Inflammatory macrophage treated with lipopolysaccharide for 1 hour (primary cell): ENCODE results near the gene PFKFB3.
"Not testable (repeated sequence)": the region's sequence is repeated elsewhere in the genome, so short reads cannot be mapped to it uniquely, and the experiment has no call there.

Experiments used
- DNase-seq, 2 donors: peaks; one replicate each; pipeline ENCODE4 v3.0.0-alpha.2; 2020 to 2022

Gene PFKFB3

GRCh38 chr10:6221971-6222751 lies 19.4 kb downstream of the PFKFB3 start:
- DNase-seq: no peak

GRCh38 chr10:6222755-6223154 lies 20.0 kb downstream of the PFKFB3 start:
- DNase-seq: no peak

- no peak for DNase-seq
Observed at GRCh38 chr10:6223981-6224380, 21.2 kb downstream of the PFKFB3 start.

DNA sequence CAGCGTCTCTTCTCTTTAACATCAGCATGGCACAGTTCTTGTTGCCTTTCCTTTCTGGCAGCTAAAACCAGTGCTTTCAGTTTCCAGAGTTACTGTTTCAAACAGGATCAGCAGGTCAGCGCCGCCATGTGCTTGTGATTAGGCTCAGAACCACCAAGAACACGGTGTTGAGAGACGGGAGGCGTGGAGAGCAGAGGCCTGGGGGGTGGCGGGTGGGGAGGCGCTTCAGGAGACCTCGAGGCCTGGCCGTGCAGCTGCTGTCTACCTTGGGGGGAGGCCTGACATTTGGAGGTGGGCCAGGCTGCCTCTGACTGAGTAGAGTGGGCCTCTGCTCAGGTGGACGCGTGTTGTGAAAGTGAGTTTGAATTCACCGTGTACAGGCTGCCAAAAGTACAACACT lies 22.0 kb downstream of the PFKFB3 start:
- no peak for DNase-seq

DNA sequence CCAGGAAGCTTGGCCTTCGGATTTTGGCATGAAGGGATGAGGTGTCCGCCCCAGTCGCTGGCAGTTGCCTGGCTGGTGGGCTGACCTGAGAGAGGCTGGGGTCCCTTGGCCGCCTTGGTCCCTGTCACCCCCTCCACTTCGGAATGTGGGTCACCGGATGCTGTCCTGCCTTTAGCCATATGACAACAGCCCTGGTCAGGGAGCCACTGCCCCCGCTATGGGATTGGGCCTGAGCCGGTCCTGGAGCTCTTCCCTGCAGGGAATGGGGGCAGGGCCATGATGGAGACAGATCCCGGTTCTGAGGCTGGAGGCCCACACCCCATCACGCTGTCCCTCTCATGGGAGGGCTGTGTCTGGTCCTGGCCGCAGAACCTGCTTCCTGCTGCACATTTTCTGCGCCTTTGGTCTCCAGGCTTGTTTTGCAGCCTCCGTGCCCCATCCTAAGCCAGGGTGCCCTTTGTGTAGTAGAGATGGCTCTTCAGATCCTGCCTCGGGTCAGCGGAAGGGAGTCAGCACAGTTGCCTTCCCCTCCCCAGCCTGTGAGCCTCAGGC lies 22.6 kb downstream of the PFKFB3 start:
- DNase-seq: no peak

GRCh38 chr10:6226216-6226615 lies 23.5 kb downstream of the PFKFB3 start:
- DNase-seq: no peak

- DNase-seq: no peak
Observed at GRCh38 chr10:6227346-6227745, 24.6 kb downstream of the PFKFB3 start.

GRCh38 chr10:6228010-6228511 lies 25.3 kb downstream of the PFKFB3 start:
- no peak for DNase-seq

DNA sequence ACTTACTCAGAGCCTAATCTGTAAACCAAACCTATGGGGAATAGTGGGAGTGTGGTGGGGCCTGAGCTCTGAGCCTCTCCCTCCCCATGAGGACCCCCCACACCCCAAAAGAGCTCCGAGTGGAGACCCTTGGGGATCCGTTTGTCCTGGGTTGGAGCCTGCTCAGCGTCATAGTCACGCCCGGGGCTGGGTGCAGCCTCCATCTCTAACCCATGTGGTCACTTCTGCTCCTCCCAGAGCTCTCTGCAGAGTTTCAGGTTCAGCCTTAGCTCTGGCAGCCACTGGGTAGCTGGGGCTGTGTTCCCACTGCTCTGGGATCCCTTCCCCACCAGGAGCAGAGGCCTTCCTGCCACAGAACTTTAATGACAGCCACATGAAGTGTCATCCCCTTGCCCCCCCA lies 25.9 kb downstream of the PFKFB3 start:
- no peak for DNase-seq

- no peak for DNase-seq
Observed at GRCh38 chr10:6229290-6229689, 26.6 kb downstream of the PFKFB3 start.

DNA sequence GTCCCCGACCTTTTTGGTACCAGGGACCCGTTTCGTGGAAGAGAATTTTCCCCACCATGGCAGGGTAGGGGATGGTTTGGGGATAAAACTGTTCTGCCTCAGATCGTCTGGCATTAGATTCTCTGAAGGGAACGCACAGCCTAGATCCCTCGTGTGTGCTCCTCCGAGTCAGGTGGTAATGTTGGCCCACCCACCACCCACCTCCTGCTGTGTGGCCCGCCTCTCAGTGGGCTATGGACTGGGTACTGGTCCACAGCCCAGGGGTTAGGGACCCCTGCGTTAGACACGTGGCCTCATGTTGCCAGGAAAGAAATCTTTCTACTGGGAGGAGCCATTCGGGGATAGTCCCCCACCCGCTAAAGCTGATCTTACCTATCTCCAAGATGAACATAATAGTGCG lies 27.0 kb downstream of the PFKFB3 start:
- DNase-seq: no peak

DNA sequence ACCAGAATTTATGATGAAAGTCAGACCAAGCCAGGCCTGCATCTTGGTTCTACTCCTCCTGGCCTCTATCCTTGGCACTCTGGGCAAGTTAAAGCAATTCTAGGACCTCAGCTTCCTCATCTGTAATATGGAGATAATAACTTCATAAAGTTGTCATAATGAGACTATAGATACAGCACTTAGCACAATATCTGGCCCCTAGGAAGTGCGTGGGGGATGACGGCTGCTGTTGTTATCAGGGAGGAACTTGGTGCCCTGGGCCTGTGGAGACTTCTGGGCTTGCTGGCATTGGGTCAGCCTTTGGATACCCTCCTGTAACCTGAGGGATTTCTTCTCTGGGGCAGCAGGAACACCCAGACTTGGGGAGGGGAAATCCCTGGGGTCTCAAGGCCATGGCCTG lies 27.6 kb downstream of the PFKFB3 start:
- no peak for DNase-seq

- no peak for DNase-seq
Observed at GRCh38 chr10:6231146-6231545, 28.4 kb downstream of the PFKFB3 start.

DNA sequence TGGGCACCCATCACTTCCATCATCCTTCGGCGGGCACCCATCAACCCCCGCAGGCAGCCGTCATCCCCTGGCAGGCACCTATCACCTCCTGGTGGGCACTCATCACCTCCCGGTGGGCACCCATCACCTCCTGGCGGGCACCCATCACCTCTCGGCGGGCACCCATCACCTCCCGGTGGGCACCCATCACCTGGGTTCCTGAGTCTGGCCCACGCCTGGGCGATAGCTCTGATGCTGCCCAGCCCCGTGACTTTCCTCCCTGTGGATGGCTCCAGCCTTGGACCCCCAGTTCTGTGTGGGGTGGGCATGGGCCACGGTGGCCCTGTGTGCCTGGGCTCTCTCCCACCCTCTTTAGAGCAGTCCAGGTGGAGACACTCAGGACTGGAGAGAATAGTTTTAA lies 29.0 kb downstream of the PFKFB3 start:
- DNase-seq: no peak

- no peak for DNase-seq
Observed at GRCh38 chr10:6232225-6232807, 29.6 kb downstream of the PFKFB3 start.

- no peak for DNase-seq
Observed at GRCh38 chr10:6232846-6233724, 30.4 kb downstream of the PFKFB3 start.

- no peak for DNase-seq
Observed at GRCh38 chr10:6233725-6234277, 31.1 kb downstream of the PFKFB3 start.

GRCh38 chr10:6234371-6234770 lies 31.6 kb downstream of the PFKFB3 start:
- DNase-seq: no peak

- DNase-seq: no peak
Observed at GRCh38 chr10:6236349-6237198, 33.8 kb downstream of the PFKFB3 start.

- DNase-seq: no peak
Observed at GRCh38 chr10:6237199-6237530, 34.4 kb downstream of the PFKFB3 start.

DNA sequence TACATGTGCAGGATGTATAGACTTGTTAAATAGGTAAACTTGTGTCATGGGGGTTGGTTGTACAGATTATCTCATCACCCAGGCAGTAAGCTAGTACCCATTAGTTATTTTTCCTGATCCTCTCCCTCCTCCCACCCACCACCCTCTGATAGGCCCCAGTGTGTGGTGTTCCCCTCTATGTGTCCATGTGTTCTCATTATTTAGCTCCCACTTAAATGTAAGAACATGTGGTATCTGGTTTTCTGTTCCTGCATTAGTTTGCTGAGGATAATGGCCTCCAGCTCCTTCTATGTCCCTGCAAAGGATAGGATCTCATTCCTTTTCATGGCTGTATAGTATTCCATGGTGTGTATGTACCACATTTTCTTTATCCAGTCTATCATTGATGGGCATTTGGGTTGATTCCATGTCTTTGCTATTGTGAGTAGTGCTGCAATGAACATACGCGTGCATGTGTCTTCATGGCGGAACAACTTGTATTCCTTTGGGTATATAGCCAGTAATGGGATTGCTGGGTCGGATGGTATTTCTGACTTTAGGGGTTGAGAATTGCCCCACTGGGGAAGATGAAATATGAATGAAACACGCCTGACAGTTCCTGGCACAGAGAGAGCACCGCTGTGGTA lies 36.0 kb downstream of the PFKFB3 start:
- DNase-seq: not testable (repeated sequence)
